Measurements from ENCODE around the gene C14orf132. TPM values are rescaled to one million over a fixed set of nuclear protein-coding genes. Genes with fewer than 3 reads are reported as not detected.

The C14orf132 gene
- total RNA-seq, 1 donor from 2014 or later: 38.2 TPM

GRCh38 chr14:96088074-96088473 lies 48.9 kb downstream of the C14orf132 start:
- Mint-ChIP-seq H3K36me3 (ENCODE audit: low read depth) (peaks cover 3% of the 10 kb centered on the region), H3K4me3 (no peak overlapping the region), H3K4me1 (peaks cover 5% of the 10 kb centered on the region), H3K27ac (ENCODE audit: unreplicated experiment) (no peak overlapping the region), H3K9me3 (no peaks in the 10 kb centered on the region), H3K27me3 (ENCODE audit: low read depth) (no peaks in the 10 kb centered on the region)
- TF ChIP-seq CTCF (conservative IDR thresholded peaks at IDR 0.05): no peak
- no peak for DNase-seq (ENCODE audit: low read depth, low spot score)

GRCh38 chr14:96088481-96088880 lies 49.3 kb downstream of the C14orf132 start:
- no peak for DNase-seq (ENCODE audit: low read depth, low spot score)
- Mint-ChIP-seq H3K36me3 (ENCODE audit: low read depth) (peaks cover 3% of the 10 kb centered on the region), H3K9me3 (no peaks in the 10 kb centered on the region), H3K4me3 (no peak overlapping the region), H3K27me3 (ENCODE audit: low read depth) (no peaks in the 10 kb centered on the region), H3K4me1 (peaks cover 5% of the 10 kb centered on the region), H3K27ac (ENCODE audit: unreplicated experiment) (no peak overlapping the region)
- TF ChIP-seq CTCF (conservative IDR thresholded peaks at IDR 0.05): no peak

DNA sequence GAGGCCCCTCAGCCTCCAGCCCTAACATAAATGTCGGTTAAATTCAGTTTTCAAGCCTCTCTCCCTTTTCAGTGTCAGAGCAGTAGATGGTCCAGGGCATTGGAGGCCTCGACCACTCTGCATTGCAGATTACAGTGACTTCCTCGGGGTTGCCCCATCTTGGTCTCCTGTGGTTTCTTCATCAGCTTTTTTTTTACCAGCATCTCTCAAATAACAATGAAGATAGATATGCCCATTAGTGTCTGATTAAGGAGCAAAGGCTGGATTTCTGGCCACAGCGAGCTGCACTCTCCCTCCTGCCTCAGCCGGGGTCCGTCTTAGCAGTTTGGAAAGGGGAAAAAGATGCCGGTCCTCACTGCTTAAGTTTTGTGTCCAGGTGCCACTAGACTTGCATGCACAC lies 49.7 kb downstream of the C14orf132 start:
- H3K27me3 Mint-ChIP-seq (ENCODE audit: low read depth): no peaks in the 10 kb centered on the region
- no peak for DNase-seq (ENCODE audit: low read depth, low spot score)
- no peak for TF ChIP-seq CTCF (conservative IDR thresholded peaks at IDR 0.05)
- peaks cover 5% of the 10 kb centered on the region for H3K36me3 Mint-ChIP-seq (ENCODE audit: low read depth)
- no peak overlapping the region for H3K27ac Mint-ChIP-seq (ENCODE audit: unreplicated experiment)
- no peak overlapping the region for H3K4me3 Mint-ChIP-seq
- H3K4me1 Mint-ChIP-seq: peaks cover 5% of the 10 kb centered on the region
- H3K9me3 Mint-ChIP-seq: no peaks in the 10 kb centered on the region

DNA sequence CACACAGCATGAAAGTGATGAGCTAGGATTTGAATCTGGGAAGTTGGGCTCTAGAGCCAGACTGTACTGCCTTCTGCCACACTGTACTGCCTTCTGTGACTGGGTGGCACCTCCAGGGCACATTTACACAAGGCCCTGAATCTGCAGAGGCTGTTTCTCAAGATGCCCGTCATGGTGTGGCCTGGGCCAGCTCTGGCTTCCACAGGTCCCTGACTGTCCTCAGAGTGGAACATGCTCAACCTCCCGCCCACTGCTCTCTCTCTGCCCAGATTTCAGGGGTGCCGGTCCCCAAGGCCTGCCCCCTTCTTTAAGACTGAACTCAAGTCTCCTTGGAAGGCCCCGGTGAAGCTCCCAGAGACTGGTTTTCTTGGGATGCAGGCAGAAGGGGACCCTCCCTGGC lies 50.2 kb downstream of the C14orf132 start:
- peaks cover 6% of the 10 kb centered on the region for H3K36me3 Mint-ChIP-seq (ENCODE audit: low read depth)
- H3K4me3 Mint-ChIP-seq: no peak overlapping the region
- H3K27me3 Mint-ChIP-seq (ENCODE audit: low read depth): no peaks in the 10 kb centered on the region
- H3K27ac Mint-ChIP-seq (ENCODE audit: unreplicated experiment): peak overlapping the region; percentile 62
- peaks cover 5% of the 10 kb centered on the region for H3K4me1 Mint-ChIP-seq
- no peaks in the 10 kb centered on the region for H3K9me3 Mint-ChIP-seq
- TF ChIP-seq CTCF (conservative IDR thresholded peaks at IDR 0.05): no peak
- DNase-seq (ENCODE audit: low read depth, low spot score): no peak

- H3K4me3 Mint-ChIP-seq: no peak overlapping the region
- DNase-seq (ENCODE audit: low read depth, low spot score): no peak
- H3K27ac Mint-ChIP-seq (ENCODE audit: unreplicated experiment): peak overlapping the region; percentile 50
- H3K9me3 Mint-ChIP-seq: no peaks in the 10 kb centered on the region
- no peak for TF ChIP-seq CTCF (conservative IDR thresholded peaks at IDR 0.05)
- peaks cover 6% of the 10 kb centered on the region for H3K36me3 Mint-ChIP-seq (ENCODE audit: low read depth)
- H3K4me1 Mint-ChIP-seq: peaks cover 3% of the 10 kb centered on the region
- no peaks in the 10 kb centered on the region for H3K27me3 Mint-ChIP-seq (ENCODE audit: low read depth)
Observed at GRCh38 chr14:96090441-96091148, 51.4 kb downstream of the C14orf132 start.
